Gastroesophageal sphincter (tissue), 4 donors: ENCODE results near the gene COBLL1. TPM values are rescaled to one million over a fixed set of nuclear protein-coding genes. Genes with fewer than 3 reads are reported as not detected.

ENCODE experiments used
- ATAC-seq: fragments of 150-250 bp; one replicate; pipeline ENCODE4 v1.9.1; 2016; ENCODE audit warnings: mild to moderate bottlenecking, moderate library complexity
- H3K27ac ChIP-seq, 4 donors: fragments of 200-600 bp; sonication (generic) in 3 of 4; 1 replicate in 3 of 4; 2 replicates in 1 of 4; pipeline ENCODE4 v1.5.1; 2016 to 2019
- H3K27me3 ChIP-seq: fragments of 200-600 bp; sonication (generic); one replicate; pipeline ENCODE4 v1.5.1; 2019
- H3K36me3 ChIP-seq, 2 donors: fragments of 200-600 bp; sonication (generic); one replicate each; pipeline ENCODE4 v1.5.1; 2019; ENCODE audit warnings: control low read depth in 1 of 2
- H3K4me1 ChIP-seq, 3 donors: fragments of 200-600 bp; sonication (generic); 1 replicate in 2 of 3; 2 replicates in 1 of 3; pipeline ENCODE4 v1.5.1; 2016 to 2019; ENCODE audit warnings: control low read depth in 2 of 3
- H3K4me3 ChIP-seq, 2 donors: fragments of 200-600 bp; sonication (generic); one replicate each; pipeline ENCODE4 v1.5.1; 2019; ENCODE audit warnings: mild to moderate bottlenecking in 1 of 2, moderate library complexity in 1 of 2
- H3K9me3 ChIP-seq, 3 donors: fragments of 200-600 bp; sonication (generic); one replicate each; pipeline ENCODE4 v1.5.1; 2017 to 2019; ENCODE audit warnings: control low read depth in 2 of 3
- EP300 ChIP-seq: sonication (generic); formaldehyde crosslinking; IDR thresholded peaks from one replicate; pipeline ENCODE4 v1.6.1; 2017; ENCODE audit warnings: antibody characterized with exemption, mild to moderate bottlenecking
- POLR2A ChIP-seq, 2 donors: fragments of 450-650 bp; IDR thresholded peaks; one replicate each; pipeline ENCODE4 v1.6.1; 2017; ENCODE audit warnings: antibody characterized with exemption in 2 of 2, mild to moderate bottlenecking in 2 of 2, moderate library complexity in 1 of 2
- POLR2AphosphoS5 ChIP-seq: sonication (generic); formaldehyde crosslinking; IDR thresholded peaks from one replicate; pipeline ENCODE4 v1.6.1; 2017; ENCODE audit warnings: antibody characterized with exemption
- WGBS, 2 donors: methylation state at CpG; one replicate each; pipeline ENCODE4 v1.1.5; 2018; ENCODE audit warnings: low coverage in 1 of 2; 5-methylcytosine and 5-hydroxymethylcytosine counted together
- total RNA-seq, 4 donors: library from RNA; depleted of rRNA; stranded (reverse); fragments of >200 nt; gene quantifications; one replicate each; pipeline ENCODE4 v1.1.0, GENCODE V29; 2016
- TF ChIP-seq, protein P1 (sequence below), 4 experiments: fragments of 200-600 bp in 2 of 4; fragments of 450-650 bp in 2 of 4; sonication (generic) in 1 of 4; IDR thresholded peaks; one replicate each; pipeline ENCODE4 v1.5.1; 2017 to 2019; ENCODE audit warnings: antibody characterized with exemption in 4 of 4, mild to moderate bottlenecking in 2 of 4, moderate library complexity in 2 of 4

Gene COBLL1
- total RNA-seq, 4 donors from 2014 or later = 25.7 to 71.6 (median 56.6) TPM

- H3K4me3 ChIP-seq = no peak overlapping the region
- no peak for TF ChIP-seq POLR2AphosphoS5
- no peak for TF ChIP-seq EP300
- TF ChIP-seq, protein P1, sequence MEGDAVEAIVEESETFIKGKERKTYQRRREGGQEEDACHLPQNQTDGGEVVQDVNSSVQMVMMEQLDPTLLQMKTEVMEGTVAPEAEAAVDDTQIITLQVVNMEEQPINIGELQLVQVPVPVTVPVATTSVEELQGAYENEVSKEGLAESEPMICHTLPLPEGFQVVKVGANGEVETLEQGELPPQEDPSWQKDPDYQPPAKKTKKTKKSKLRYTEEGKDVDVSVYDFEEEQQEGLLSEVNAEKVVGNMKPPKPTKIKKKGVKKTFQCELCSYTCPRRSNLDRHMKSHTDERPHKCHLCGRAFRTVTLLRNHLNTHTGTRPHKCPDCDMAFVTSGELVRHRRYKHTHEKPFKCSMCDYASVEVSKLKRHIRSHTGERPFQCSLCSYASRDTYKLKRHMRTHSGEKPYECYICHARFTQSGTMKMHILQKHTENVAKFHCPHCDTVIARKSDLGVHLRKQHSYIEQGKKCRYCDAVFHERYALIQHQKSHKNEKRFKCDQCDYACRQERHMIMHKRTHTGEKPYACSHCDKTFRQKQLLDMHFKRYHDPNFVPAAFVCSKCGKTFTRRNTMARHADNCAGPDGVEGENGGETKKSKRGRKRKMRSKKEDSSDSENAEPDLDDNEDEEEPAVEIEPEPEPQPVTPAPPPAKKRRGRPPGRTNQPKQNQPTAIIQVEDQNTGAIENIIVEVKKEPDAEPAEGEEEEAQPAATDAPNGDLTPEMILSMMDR (IDR thresholded peaks at IDR 0.05) = no peak
- no peak for TF ChIP-seq POLR2A (IDR thresholded peaks at IDR 0.05)
- 71 to 87% methylated on average over 3 of the region's 3 CpGs for WGBS, 2 donors
- no peaks in the 10 kb centered on the region for H3K27me3 ChIP-seq
- no peak for ATAC-seq
- H3K36me3 ChIP-seq = peaks cover 0 to 29% of the 10 kb centered on the region in 2 donors
- H3K27ac ChIP-seq = no peak overlapping the region
- H3K9me3 ChIP-seq = no peaks in the 10 kb centered on the region
- peaks cover 0 to 15% (median 0%) of the 10 kb centered on the region in 3 donors for H3K4me1 ChIP-seq
Measured at GRCh38 chr2:164703915-164704706, 137.5 kb downstream of the COBLL1 start.

- Histone ChIP-seq H3K27ac (no peak overlapping the region), H3K27me3 (no peaks in the 10 kb centered on the region), H3K4me1 (peaks cover 0 to 15% (median 0%) of the 10 kb centered on the region in 3 donors), H3K4me3 (no peak overlapping the region), H3K9me3 (no peaks in the 10 kb centered on the region), H3K36me3 (peaks cover 0 to 35% of the 10 kb centered on the region in 2 donors)
- ATAC-seq = no peak
- TF ChIP-seq POLR2AphosphoS5 (no peak), EP300 (no peak), POLR2A (IDR thresholded peaks at IDR 0.05) (no peak)
- 91% methylated on average over 1 of the region's 1 CpG; no CpG with 5 or more reads in 1 of the 2 donors for WGBS, 2 donors
Measured at GRCh38 chr2:164701565-164701964, 140.1 kb downstream of the COBLL1 start.

GRCh38 chr2:164700390-164700789 lies 141.2 kb downstream of the COBLL1 start:
- peaks cover 0 to 36% of the 10 kb centered on the region in 2 donors for H3K36me3 ChIP-seq
- 12 to 41% methylated on average over 2 of the region's 2 CpGs for WGBS, 2 donors
- no peaks in the 10 kb centered on the region for H3K9me3 ChIP-seq
- no peaks in the 10 kb centered on the region for H3K27me3 ChIP-seq
- TF ChIP-seq POLR2AphosphoS5 (no peak), POLR2A (IDR thresholded peaks at IDR 0.05) (no peak), EP300 (no peak)
- TF ChIP-seq, protein P1 (IDR thresholded peaks at IDR 0.05) = no peak
- H3K27ac ChIP-seq = no peak overlapping the region
- H3K4me1 ChIP-seq = peaks cover 0 to 20% (median 0%) of the 10 kb centered on the region in 3 donors
- no peak for ATAC-seq
- no peak overlapping the region for H3K4me3 ChIP-seq

GRCh38 chr2:164697688-164698461 lies 143.7 kb downstream of the COBLL1 start:
- Histone ChIP-seq H3K36me3 (peaks cover 0 to 31% of the 10 kb centered on the region in 2 donors), H3K9me3 (no peaks in the 10 kb centered on the region), H3K27ac (peak overlapping the region in 1 of 4 donors; percentile 2), H3K27me3 (no peaks in the 10 kb centered on the region), H3K4me1 (peaks cover 0 to 41% (median 5%) of the 10 kb centered on the region in 3 donors), H3K4me3 (no peak overlapping the region)
- TF ChIP-seq, protein P1 (IDR thresholded peaks at IDR 0.05) = peak; percentile 20 to 39 (median 24)
- TF ChIP-seq EP300 = no peak
- ATAC-seq = no peak
- 73 to 89% methylated on average over 3 of the region's 3 CpGs for WGBS, 2 donors

GRCh38 chr2:164696634-164697033 lies 145.0 kb downstream of the COBLL1 start:
- Histone ChIP-seq H3K4me1 (peaks cover 0 to 54% (median 8%) of the 10 kb centered on the region in 3 donors), H3K9me3 (no peaks in the 10 kb centered on the region), H3K27me3 (no peaks in the 10 kb centered on the region), H3K4me3 (no peak overlapping the region), H3K27ac (peak overlapping the region in 2 of 4 donors; percentile 14 to 32), H3K36me3 (peaks cover 0 to 29% of the 10 kb centered on the region in 2 donors)
- TF ChIP-seq, protein P1 (IDR thresholded peaks at IDR 0.05) = peak in 1 of 4 experiments; percentile 9
- no peak for TF ChIP-seq EP300
- ATAC-seq = no peak
- 60 to 88% methylated on average over 1 of the region's 1 CpG for WGBS, 2 donors
